PC-9 (cell line): ENCODE results near the gene SLC39A2. TPM values are rescaled to one million over a fixed set of nuclear protein-coding genes. Genes with fewer than 3 reads are reported as not detected.
A peak's percentile ranks its signal among the peaks of the same experiment; 100 is the strongest.

Experiments used
- BruUV-seq: library from RNA; stranded (reverse); fragments of 400-500 nt; replicated peaks from 2 replicates; lab custom pipeline; 2021; lab: Mats Ljungman, UMichigan
- CTCF ChIA-PET: fragments of 300-600 bp; sonication (Branson Sonifier 250); formaldehyde crosslinking; loops from one replicate; lab custom pipeline; 2022; ENCODE audit warnings: antibody characterized with exemption; lab: Charles Lee
- POLR2A ChIA-PET: fragments of 300-600 bp; sonication (Branson Sonifier 250); formaldehyde crosslinking; loops from one replicate; lab custom pipeline; 2022; ENCODE audit warnings: antibody characterized with exemption; ENCODE audit not compliant: unreplicated experiment; lab: Charles Lee
- DNase-seq, 2 experiments: peaks; one replicate each; pipeline versions ENCODE4 v3.0.0 to v3.0.0-alpha.2; 2015 to 2022; ENCODE audit warnings: mixed read lengths in 1 of 2
- H2AFZ ChIP-seq: fragments of 200-600 bp; sonication (generic); 2 replicates; pipeline ENCODE4 v1.8.1; 2017; ENCODE audit warnings: antibody characterized with exemption
- H3F3A ChIP-seq: fragments of 200-600 bp; sonication (generic); 2 replicates; pipeline ENCODE4 v1.8.1; 2017; ENCODE audit warnings: antibody characterized with exemption, mild to moderate bottlenecking, low read depth; ENCODE audit not compliant: insufficient read depth
- H3K27ac ChIP-seq: fragments of 200-600 bp; sonication (generic); 2 replicates; pipeline ENCODE4 v1.6.1; 2016; ENCODE audit warnings: mixed run types
- H3K27me3 ChIP-seq: fragments of 200-600 bp; sonication (generic); 2 replicates; pipeline ENCODE4 v1.6.1; 2016; ENCODE audit warnings: low read depth, mixed run types; ENCODE audit not compliant: insufficient read depth
- H3K36me3 ChIP-seq: fragments of 200-600 bp; sonication (generic); 2 replicates; pipeline ENCODE4 v1.6.1; 2016; ENCODE audit warnings: low read depth, mixed run types
- H3K4me1 ChIP-seq: fragments of 200-600 bp; sonication (generic); replicated peaks from 2 replicates; pipeline ENCODE4 v1.6.1; 2016; ENCODE audit warnings: mixed run types; ENCODE audit not compliant: insufficient read depth
- H3K4me2 ChIP-seq: fragments of 200-600 bp; sonication (generic); 2 replicates; pipeline ENCODE4 v1.6.1; 2017; ENCODE audit warnings: mixed run types
- H3K4me3 ChIP-seq: fragments of 200-600 bp; sonication (generic); 2 replicates; pipeline ENCODE4 v1.6.1; 2016; ENCODE audit warnings: mixed run types
- H3K79me2 ChIP-seq: fragments of 200-600 bp; sonication (generic); 2 replicates; pipeline ENCODE4 v1.6.1; 2017; ENCODE audit warnings: low read depth, mixed run types
- H3K9me2 ChIP-seq: fragments of 200-600 bp; sonication (generic); 2 replicates; pipeline ENCODE4 v1.8.1; 2017; ENCODE audit warnings: mild to moderate bottlenecking; ENCODE audit not compliant: insufficient read depth
- H3K9me3 ChIP-seq: fragments of 200-600 bp; sonication (generic); 2 replicates; pipeline ENCODE4 v1.8.1; 2016; ENCODE audit warnings: low read depth; ENCODE audit not compliant: insufficient read depth
- H4K20me1 ChIP-seq: fragments of 200-600 bp; sonication (generic); 2 replicates; pipeline ENCODE4 v1.8.1; 2017; ENCODE audit not compliant: insufficient read depth
- EZH2 ChIP-seq: fragments of 200-600 bp; sonication (generic); IDR thresholded peaks from 2 replicates; pipeline ENCODE4 v1.8.0; 2017; ENCODE audit warnings: antibody characterized with exemption, low read depth
- intact Hi-C: fragments of 100-400 bp; cut with micrococcal nuclease; formaldehyde crosslinking; loops from one replicate; pipeline ENCODE4 v1.10.0; 2022; ENCODE audit not compliant: unreplicated experiment
- total RNA-seq: library from RNA; stranded (reverse); gene quantifications from 2 replicates; pipeline ENCODE4 v1.2.3, GENCODE V29; 2021
- TF ChIP-seq, protein P1 (sequence below): fragments of 200-600 bp; sonication (generic); conservative IDR thresholded peaks from 2 replicates; pipeline ENCODE4 v1.6.1; 2017; ENCODE audit warnings: mixed run types, antibody characterized with exemption, mild to moderate bottlenecking, moderate library complexity

Gene SLC39A2
- total RNA-seq, 1 experiment from 2014 or later, result 0.35 TPM

DNA sequence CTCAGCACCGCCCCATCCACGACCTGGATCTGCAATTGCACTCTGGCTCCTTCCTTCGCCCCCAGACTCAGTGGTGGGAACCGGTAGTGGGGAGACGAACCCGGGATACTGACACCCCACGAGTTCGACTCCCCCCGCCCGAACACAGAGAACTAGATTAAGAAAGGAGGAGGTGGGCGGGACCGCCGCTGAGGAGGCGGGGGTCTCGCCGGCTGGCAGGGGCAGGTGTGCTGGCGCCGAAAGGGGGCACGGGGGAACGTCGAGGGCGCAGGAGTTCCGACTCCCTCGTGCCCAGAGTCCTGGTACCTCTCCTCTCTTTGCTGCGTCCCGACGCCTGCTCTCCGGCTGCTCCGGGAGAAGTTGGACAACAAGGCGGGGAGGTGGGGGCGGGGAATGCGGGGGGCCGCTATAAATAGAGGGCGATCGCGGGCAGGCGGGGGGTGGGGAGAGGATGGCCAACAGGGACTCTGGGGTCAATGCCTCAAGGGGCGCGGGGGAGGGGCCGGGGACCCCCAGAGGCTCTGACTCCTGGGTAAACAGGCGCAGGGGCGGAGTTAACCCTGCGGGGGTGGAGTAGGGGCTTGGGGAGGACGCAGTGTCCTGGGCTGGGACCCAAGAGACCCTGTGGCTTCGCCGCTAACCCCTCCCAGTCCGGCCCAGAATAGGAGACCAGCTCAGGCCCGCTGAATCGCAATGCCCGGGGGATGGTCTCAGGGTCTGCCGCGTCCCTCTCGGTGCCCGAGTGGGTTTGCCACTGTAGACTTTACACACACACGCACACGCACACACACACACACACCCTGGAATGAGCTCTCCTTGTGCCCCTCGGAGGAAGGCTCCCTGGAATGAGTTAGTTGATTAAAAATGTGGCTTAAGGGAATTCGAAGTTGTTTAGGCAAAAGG, 26.5 kb downstream of the SLC39A2 start:
- Histone ChIP-seq H2AFZ (peak overlapping the region; percentile 69; the same call in 1 of the 2 replicates), H3K27me3 (no peaks in the 10 kb centered on the region), H3K36me3 (no peaks in the 10 kb centered on the region)

GRCh38 chr14:21026274-21026987, 27.3 kb downstream of the SLC39A2 start:
- no peak overlapping the region for H3K4me2 ChIP-seq
- no peaks in the 10 kb centered on the region for H3F3A ChIP-seq
- BruUV-seq, result no TSS peak
- TF ChIP-seq, protein P1, sequence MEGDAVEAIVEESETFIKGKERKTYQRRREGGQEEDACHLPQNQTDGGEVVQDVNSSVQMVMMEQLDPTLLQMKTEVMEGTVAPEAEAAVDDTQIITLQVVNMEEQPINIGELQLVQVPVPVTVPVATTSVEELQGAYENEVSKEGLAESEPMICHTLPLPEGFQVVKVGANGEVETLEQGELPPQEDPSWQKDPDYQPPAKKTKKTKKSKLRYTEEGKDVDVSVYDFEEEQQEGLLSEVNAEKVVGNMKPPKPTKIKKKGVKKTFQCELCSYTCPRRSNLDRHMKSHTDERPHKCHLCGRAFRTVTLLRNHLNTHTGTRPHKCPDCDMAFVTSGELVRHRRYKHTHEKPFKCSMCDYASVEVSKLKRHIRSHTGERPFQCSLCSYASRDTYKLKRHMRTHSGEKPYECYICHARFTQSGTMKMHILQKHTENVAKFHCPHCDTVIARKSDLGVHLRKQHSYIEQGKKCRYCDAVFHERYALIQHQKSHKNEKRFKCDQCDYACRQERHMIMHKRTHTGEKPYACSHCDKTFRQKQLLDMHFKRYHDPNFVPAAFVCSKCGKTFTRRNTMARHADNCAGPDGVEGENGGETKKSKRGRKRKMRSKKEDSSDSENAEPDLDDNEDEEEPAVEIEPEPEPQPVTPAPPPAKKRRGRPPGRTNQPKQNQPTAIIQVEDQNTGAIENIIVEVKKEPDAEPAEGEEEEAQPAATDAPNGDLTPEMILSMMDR, result no peak
- no peak for TF ChIP-seq EZH2
- H4K20me1 ChIP-seq, result no peaks in the 10 kb centered on the region
- H3K79me2 ChIP-seq, result no peaks in the 10 kb centered on the region
- H3K9me2 ChIP-seq, result no peaks in the 10 kb centered on the region
- no peak overlapping the region for H2AFZ ChIP-seq
- no peak for DNase-seq
- no peak overlapping the region for H3K27ac ChIP-seq
- no peaks in the 10 kb centered on the region for H3K9me3 ChIP-seq
- CTCF ChIA-PET, result no interaction called here
- no peak overlapping the region for H3K4me3 ChIP-seq
- H3K27me3 ChIP-seq, result no peaks in the 10 kb centered on the region
- no peaks in the 10 kb centered on the region for H3K36me3 ChIP-seq
- POLR2A ChIA-PET, result interaction anchor here (0.6 kb wide), 1 partner anchor 79 kb away, joined by 5 read pairs; no protein-coding TSS in a partner anchor
- 0 out of 2 replicates have a peak, but pooled peaks cover 6% of the 10 kb centered on the region for H3K4me1 ChIP-seq
- intact Hi-C loops, result no loop called here

More for the DNA sequence above, 26.5 kb downstream of the SLC39A2 start:
- intact Hi-C loops, result no loop called here
- Histone ChIP-seq H3K4me1 (0 out of 2 replicates have a peak, but pooled peaks cover 6% of the 10 kb centered on the region), H3K27ac (no peak overlapping the region), H3K79me2 (no peaks in the 10 kb centered on the region), H3K4me2 (peak overlapping the region; percentile 74), H3K9me3 (no peaks in the 10 kb centered on the region), H3K9me2 (no peaks in the 10 kb centered on the region), H3K4me3 (peak overlapping the region; percentile 59; the same call in 1 of the 2 replicates), H3F3A (no peaks in the 10 kb centered on the region), H4K20me1 (no peaks in the 10 kb centered on the region)
- CTCF ChIA-PET, result no interaction called here
- DNase-seq, result no peak
- no TSS peak for BruUV-seq
- POLR2A ChIA-PET, result interaction anchor here (0.6 kb wide), 1 partner anchor 79 kb away, joined by 5 read pairs; no protein-coding TSS in a partner anchor
- TF ChIP-seq, protein P1, result no peak
- TF ChIP-seq EZH2, result no peak

- Histone ChIP-seq H3K9me3 (no peaks in the 10 kb centered on the region), H3K4me1 (0 out of 2 replicates have a peak, but pooled peaks cover 6% of the 10 kb centered on the region), H3K36me3 (no peaks in the 10 kb centered on the region), H3K9me2 (no peaks in the 10 kb centered on the region), H3K27ac (no peak overlapping the region), H3F3A (no peaks in the 10 kb centered on the region), H3K27me3 (no peaks in the 10 kb centered on the region), H3K4me3 (no peak overlapping the region), H3K79me2 (no peaks in the 10 kb centered on the region), H4K20me1 (no peaks in the 10 kb centered on the region), H3K4me2 (no peak overlapping the region), H2AFZ (no peak overlapping the region)
- no TSS peak for BruUV-seq
- intact Hi-C loops, result no loop called here
- ChIA-PET CTCF (no interaction called here), POLR2A (no interaction called here)
- no peak for TF ChIP-seq EZH2
- TF ChIP-seq, protein P1, result no peak
- no peak for DNase-seq
Measured at GRCh38 chr14:21026988-21027315, 27.9 kb downstream of the SLC39A2 start.
